IMR-90 (cell line): ENCODE measurements around the gene CAPSL. TPM values are rescaled to one million over a fixed set of nuclear protein-coding genes. Genes with fewer than 3 reads are reported as not detected.

ENCODE experiments used
- ATAC-seq: fragments of 200-7000 bp; cut with Tn5 transposase; 2 replicates; pipeline ENCODE4 v1.9.1; 2020; ENCODE audit warnings: low read depth, mild to moderate bottlenecking, moderate library complexity
- BruUV-seq: library from RNA; stranded (reverse); fragments of 400-500 nt; replicated peaks from 2 replicates; lab custom pipeline; 2021; lab: Mats Ljungman, UMichigan
- CTCF ChIA-PET: fragments of 300-600 bp; formaldehyde crosslinking; extraction: SDS; loops from one replicate; lab custom pipeline; 2021; ENCODE audit warnings: antibody characterized with exemption; lab: Yijun Ruan, JAX
- POLR2A ChIA-PET: fragments of 300-600 bp; sonication (Branson Sonifier 250); formaldehyde crosslinking; loops from one replicate; lab custom pipeline; 2022; ENCODE audit warnings: antibody characterized with exemption; ENCODE audit not compliant: unreplicated experiment; lab: Charles Lee
- DNase-seq: peaks from one replicate; pipeline ENCODE4 v3.0.0; 2013
- H2AFZ ChIP-seq: replicated peaks from 2 replicates; pipeline ENCODE3; 2013; ENCODE audit warnings: low read length, mild to moderate bottlenecking; ENCODE audit not compliant: poor library complexity
- H2AK5ac ChIP-seq: 2 replicates; pipeline ENCODE4 v1.6.1; 2013; ENCODE audit warnings: low read depth, low read length, inconsistent platforms
- H2AK9ac ChIP-seq: replicated peaks from 2 replicates; pipeline ENCODE3; 2013; ENCODE audit warnings: mild to moderate bottlenecking, low read depth, low read length, moderate library complexity; ENCODE audit not compliant: poor library complexity
- H2BK120ac ChIP-seq: 2 replicates; pipeline ENCODE4 v1.6.1; 2013; ENCODE audit warnings: low read depth, low read length, inconsistent platforms
- H2BK15ac ChIP-seq: 3 replicates; pipeline ENCODE4 v1.6.1; 2013; ENCODE audit warnings: low read depth, low read length, inconsistent platforms
- H2BK20ac ChIP-seq: 2 replicates; pipeline ENCODE4 v1.6.1; 2013; ENCODE audit warnings: low read depth, mild to moderate bottlenecking, inconsistent platforms, low read length, moderate library complexity
- H2BK5ac ChIP-seq: 2 replicates; pipeline ENCODE4 v1.6.1; 2013; ENCODE audit warnings: mild to moderate bottlenecking, low read depth, low read length, inconsistent platforms; ENCODE audit not compliant: poor library complexity, severe bottlenecking
- H3K14ac ChIP-seq: replicated peaks from 2 replicates; pipeline ENCODE4 v1.6.1; 2013; ENCODE audit warnings: low read depth, low read length, inconsistent platforms
- H3K18ac ChIP-seq: 2 replicates; pipeline ENCODE4 v1.6.1; 2013; ENCODE audit warnings: low read depth, low read length, control low read depth
- H3K23ac ChIP-seq: 2 replicates; pipeline ENCODE4 v1.6.1; 2013; ENCODE audit warnings: low read depth, low read length, inconsistent platforms
- H3K27ac ChIP-seq: 2 replicates; pipeline ENCODE4 v1.5.1; 2013; ENCODE audit warnings: mild to moderate bottlenecking, control low read depth, low read length; ENCODE audit not compliant: insufficient read depth
- H3K27me3 ChIP-seq: 2 replicates; pipeline ENCODE4 v1.6.1; 2013; ENCODE audit warnings: low read length; ENCODE audit not compliant: control insufficient read depth, insufficient read depth
- H3K36me3 ChIP-seq: 2 replicates; pipeline ENCODE4 v1.6.1; 2013; ENCODE audit warnings: low read length, mixed read lengths; ENCODE audit not compliant: control insufficient read depth, insufficient read depth
- H3K4ac ChIP-seq: 2 replicates; pipeline ENCODE4 v1.6.1; 2013; ENCODE audit warnings: low read depth, low read length, inconsistent platforms
- H3K4me1 ChIP-seq: 2 replicates; pipeline ENCODE4 v1.6.1; 2013; ENCODE audit warnings: low read length, mixed read lengths; ENCODE audit not compliant: control insufficient read depth, insufficient read depth
- H3K4me2 ChIP-seq: 2 replicates; pipeline ENCODE4 v1.6.1; 2013; ENCODE audit warnings: low read depth, mild to moderate bottlenecking, control low read depth, low read length, moderate library complexity
- H3K4me3 ChIP-seq: 2 replicates; pipeline ENCODE4 v1.5.1; 2013; ENCODE audit warnings: low read depth, mild to moderate bottlenecking, control low read depth, low read length, moderate library complexity; ENCODE audit not compliant: insufficient read depth
- H3K56ac ChIP-seq: 2 replicates; pipeline ENCODE4 v1.6.1; 2013; ENCODE audit warnings: low read length, inconsistent platforms; ENCODE audit not compliant: insufficient read depth; ENCODE audit errors: extremely low read depth
- H3K79me1 ChIP-seq, 2 experiments: 2 replicates each; pipeline ENCODE4 v1.6.1; 2013; ENCODE audit warnings: low read length in 2 of 2, inconsistent platforms in 1 of 2, low read depth in 1 of 2
- H3K9ac ChIP-seq: 2 replicates; pipeline ENCODE4 v1.6.1; 2013; ENCODE audit warnings: low read depth, low read length, control low read depth
- H3K9me1 ChIP-seq: 2 replicates; pipeline ENCODE4 v1.6.1; 2013; ENCODE audit warnings: low read length, inconsistent platforms; ENCODE audit not compliant: insufficient read depth
- H3K9me3 ChIP-seq: 2 replicates; pipeline ENCODE4 v1.6.1; 2013; ENCODE audit warnings: low read length; ENCODE audit not compliant: control insufficient read depth, insufficient read depth
- H4K20me1 ChIP-seq: 2 replicates; pipeline ENCODE4 v1.6.1; 2013; ENCODE audit warnings: low read length, inconsistent platforms; ENCODE audit not compliant: insufficient read depth
- H4K5ac ChIP-seq: 2 replicates; pipeline ENCODE4 v1.6.1; 2013; ENCODE audit warnings: mild to moderate bottlenecking, low read depth, low read length, control low read depth
- H4K8ac ChIP-seq, 2 experiments: 2 replicates each; pipeline ENCODE4 v1.6.1; 2013; ENCODE audit warnings: low read depth in 2 of 2, low read length in 2 of 2, control low read depth in 1 of 2, inconsistent platforms in 1 of 2
- H4K91ac ChIP-seq: 2 replicates; pipeline ENCODE4 v1.6.1; 2013; ENCODE audit warnings: low read depth, low read length, inconsistent platforms; ENCODE audit not compliant: insufficient read depth
- BHLHE40 ChIP-seq: fragments of 150-350 bp; IDR thresholded peaks from 2 replicates; pipeline ENCODE4 v1.6.1; 2016; ENCODE audit warnings: mild to moderate bottlenecking, low read depth, low read length
- CEBPB ChIP-seq: IDR thresholded peaks from 2 replicates; pipeline ENCODE4 v1.6.1; 2012; ENCODE audit warnings: low read depth, low read length, improper control_type of control experiment
- CHD1 ChIP-seq: IDR thresholded peaks from 2 replicates; pipeline ENCODE4 v1.6.1; 2012; ENCODE audit warnings: low read depth, low read length, improper control_type of control experiment
- CTCF ChIP-seq: conservative IDR thresholded peaks from 2 replicates; pipeline ENCODE4 v1.5.1; 2012; ENCODE audit warnings: mild to moderate bottlenecking, low read depth, low read length, improper control_type of control experiment
- ELK1 ChIP-seq: fragments of 150-350 bp; IDR thresholded peaks from 2 replicates; pipeline ENCODE4 v1.6.1; 2016; ENCODE audit warnings: low read depth, mild to moderate bottlenecking, low read length, moderate library complexity, borderline replicate concordance
- FOS ChIP-seq: fragments of 150-350 bp; IDR thresholded peaks from 2 replicates; pipeline ENCODE4 v1.6.1; 2016; ENCODE audit warnings: low read depth, low read length
- MAFK ChIP-seq: IDR thresholded peaks from 2 replicates; pipeline ENCODE4 v1.6.1; 2012; ENCODE audit warnings: low read depth, low read length, improper control_type of control experiment
- MAZ ChIP-seq: IDR thresholded peaks from 2 replicates; pipeline ENCODE4 v1.6.1; 2012; ENCODE audit warnings: low read depth, mild to moderate bottlenecking, low read length, improper control_type of control experiment, moderate library complexity, borderline replicate concordance
- MXI1 ChIP-seq: IDR thresholded peaks from 2 replicates; pipeline ENCODE4 v1.6.1; 2012; ENCODE audit warnings: low read depth, mild to moderate bottlenecking, low read length, moderate library complexity, borderline replicate concordance
- NFE2L2 ChIP-seq: fragments of 150-350 bp; IDR thresholded peaks from 2 replicates; pipeline ENCODE4 v1.6.1; 2016; ENCODE audit warnings: low read depth, mild to moderate bottlenecking, low read length
- POLR2A ChIP-seq: IDR thresholded peaks from 2 replicates; pipeline ENCODE4 v1.6.1; 2012; ENCODE audit warnings: mild to moderate bottlenecking, low read depth, low read length
- RAD21 ChIP-seq: IDR thresholded peaks from 2 replicates; pipeline ENCODE4 v1.6.1; 2012; ENCODE audit warnings: low read length, improper control_type of control experiment
- RCOR1 ChIP-seq: IDR thresholded peaks from 2 replicates; pipeline ENCODE4 v1.6.1; 2012; ENCODE audit warnings: mild to moderate bottlenecking, low read length, improper control_type of control experiment; ENCODE audit not compliant: insufficient replicate concordance
- RFX5 ChIP-seq: IDR thresholded peaks from 2 replicates; pipeline ENCODE4 v1.8.0; 2012; ENCODE audit warnings: low read depth, mild to moderate bottlenecking, low read length, moderate library complexity
- SMC3 ChIP-seq: fragments of 150-350 bp; IDR thresholded peaks from 2 replicates; pipeline ENCODE4 v1.6.1; 2016; ENCODE audit warnings: low read depth, mild to moderate bottlenecking, antibody characterized with exemption, low read length, moderate library complexity
- USF2 ChIP-seq: fragments of 150-350 bp; IDR thresholded peaks from 2 replicates; pipeline ENCODE4 v1.6.1; 2017; ENCODE audit warnings: mild to moderate bottlenecking, antibody characterized with exemption, low read length, low read depth
- WGBS, 2 experiments: methylation state at CpG; one replicate each; pipeline versions ENCODE4 v1.1.5 to v1.1.7; 2013; ENCODE audit warnings: missing lambda C conversion rate in 2 of 2; ENCODE audit not compliant: insufficient read length in 1 of 2; ENCODE audit errors: extremely low coverage in 2 of 2; 5-methylcytosine and 5-hydroxymethylcytosine counted together
- dilution Hi-C: fragments of 300-500 bp; cut with HindIII; formaldehyde crosslinking; loops from one replicate; pipeline ENCODE4 v1.14.3; 2018; ENCODE audit warnings: low sequenced_read_pairs; ENCODE audit not compliant: unreplicated experiment
- in situ Hi-C: fragments of 300-500 bp; cut with MboI; formaldehyde crosslinking; loops from 3 replicates; pipeline ENCODE4 v1.14.3; 2019; ENCODE audit warnings: low sequenced_read_pairs, inconsistent platforms, mixed read lengths
- intact Hi-C: fragments of 100-400 bp; cut with micrococcal nuclease; formaldehyde crosslinking; loops from 2 replicates; pipeline ENCODE4 v1.10.0; 2022
- polyA plus RNA-seq, 3 experiments: library from polyadenylated mRNA; depleted of rRNA; stranded (reverse); fragments of >200 nt; gene quantifications; 2 replicates each; pipeline ENCODE4 v1.2.3, GENCODE V29; 2012; ENCODE audit warnings: low replicate concordance in 1 of 3
- total RNA-seq: library from RNA; depleted of rRNA; stranded (reverse); fragments of >200 nt; gene quantifications from 2 replicates; pipeline ENCODE4 v1.2.3, GENCODE V29; 2012

Gene CAPSL
- total and polyA plus RNA-seq, 2 of the 4 experiments (the other 2 are of a cell fraction) = 0.09 TPM; not detected in 1

- DNase-seq (no peak), ATAC-seq (no peak)
- dilution Hi-C loops (no loop called here), in situ Hi-C loops (no loop called here), intact Hi-C loops (no loop called here)
- ChIA-PET POLR2A (no interaction called here), CTCF (no interaction called here)
- Histone ChIP-seq H3K27me3 (peaks cover 8% of the 10 kb centered on the region), H3K23ac (no peak overlapping the region), H3K4me2 (no peak overlapping the region), H3K27ac (no peak overlapping the region), H2AK9ac (no peak overlapping the region), H3K9ac (no peak overlapping the region), H3K4me1 (no peaks in the 10 kb centered on the region), H3K4me3 (no peak overlapping the region), H4K20me1 (no peaks in the 10 kb centered on the region), H2BK120ac (no peak overlapping the region), H4K8ac (no peak overlapping the region), H2BK5ac (no peak overlapping the region), H4K5ac (no peak overlapping the region), H3K9me3 (no peaks in the 10 kb centered on the region), H2AFZ (no peak overlapping the region), H3K4ac (no peak overlapping the region), H4K91ac (no peak overlapping the region), H3K56ac (no peak overlapping the region), H3K18ac (no peak overlapping the region), H2BK20ac (no peak overlapping the region), H3K36me3 (no peaks in the 10 kb centered on the region), H2AK5ac (no peak overlapping the region), H3K9me1 (no peaks in the 10 kb centered on the region), H2BK15ac (no peak overlapping the region), H3K79me1 (no peaks in the 10 kb centered on the region), H3K14ac (no peak overlapping the region)
- TF ChIP-seq MXI1 (no peak), MAFK (no peak), USF2 (no peak), CTCF (no peak), FOS (no peak), SMC3 (no peak), ELK1 (no peak), CEBPB (no peak), NFE2L2 (no peak), BHLHE40 (no peak), RFX5 (no peak), RAD21 (no peak), MAZ (no peak), CHD1 (no peak), POLR2A (no peak), RCOR1 (no peak)
- WGBS, 2 experiments = no CpG with 5 or more reads among the region's 1 CpG
- no TSS peak for BruUV-seq
Measured at GRCh38 chr5:35956429-35956828, 18.0 kb upstream of the CAPSL start.
